ENCODE results near the gene HADH. TPM values are rescaled to one million over a fixed set of nuclear protein-coding genes. Genes with fewer than 3 reads are reported as not detected.
"Not testable (repeated sequence)": the region's sequence is repeated elsewhere in the genome, so short reads cannot be mapped to it uniquely, and the experiment has no call there.

HADH gene
- total RNA-seq, 1 experiment from 2014 or later: 7.7 TPM

DNA sequence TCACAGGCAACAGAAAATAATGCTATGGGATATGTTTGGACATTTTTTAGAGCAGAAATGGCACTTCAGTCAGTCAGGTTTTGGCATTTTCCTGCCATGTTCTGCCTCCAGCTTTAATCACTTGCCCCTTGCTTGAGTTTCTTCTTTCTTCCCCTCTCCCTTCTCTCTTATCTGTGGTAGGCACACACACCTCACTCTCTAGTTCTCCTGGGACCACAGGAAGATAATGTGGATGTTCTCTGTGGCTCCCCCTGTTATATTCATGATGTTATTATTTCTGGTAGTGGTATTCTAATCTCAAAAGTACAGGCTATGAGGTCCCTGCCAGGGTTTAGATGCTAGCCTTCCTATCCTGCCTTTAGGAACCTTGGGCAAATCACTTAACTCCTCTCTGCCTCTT is 5.2 kb downstream of the HADH start:
- DNase-seq (ENCODE audit: low spot score): no peak

DNA sequence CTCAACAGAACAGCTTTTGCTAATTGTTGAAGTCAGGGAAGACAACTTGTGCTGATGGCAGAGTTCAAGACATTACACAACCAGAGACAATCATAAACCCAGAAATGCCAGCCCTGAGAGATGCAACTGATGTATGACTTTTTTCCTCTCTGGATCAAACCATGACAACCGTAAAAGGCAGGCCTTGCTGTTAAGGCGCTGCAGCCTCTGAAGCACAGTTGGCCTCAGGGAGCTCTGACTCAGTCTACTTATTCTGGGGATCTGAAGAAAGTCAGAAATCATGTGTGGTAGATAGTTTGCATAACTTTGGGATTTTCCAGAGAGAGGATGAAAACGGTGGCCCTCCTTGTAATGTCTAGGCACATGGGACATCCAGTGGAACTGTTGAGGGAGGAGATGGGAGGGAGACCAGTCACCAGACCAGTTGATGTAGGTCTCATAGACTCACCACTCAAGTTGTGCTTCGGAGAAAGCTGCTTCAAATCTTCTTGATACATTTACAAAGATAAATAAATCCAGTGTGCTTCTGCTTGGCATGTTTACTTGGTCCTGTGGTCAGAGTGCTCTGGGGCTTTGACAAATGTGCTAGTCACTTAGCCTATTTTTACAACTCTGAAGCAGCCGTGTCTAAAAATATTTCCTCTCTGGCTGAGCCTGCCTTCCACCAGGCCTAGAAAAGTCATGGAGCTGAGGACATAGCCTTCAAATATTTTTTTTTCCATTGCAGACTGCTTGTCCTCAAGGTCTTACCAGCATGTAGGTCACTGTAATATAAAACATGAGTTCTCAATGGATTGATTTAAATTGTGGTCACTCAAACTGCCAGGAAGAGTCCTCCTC is 7.5 kb downstream of the HADH start:
- DNase-seq (ENCODE audit: low spot score): peak; percentile 45

DNA sequence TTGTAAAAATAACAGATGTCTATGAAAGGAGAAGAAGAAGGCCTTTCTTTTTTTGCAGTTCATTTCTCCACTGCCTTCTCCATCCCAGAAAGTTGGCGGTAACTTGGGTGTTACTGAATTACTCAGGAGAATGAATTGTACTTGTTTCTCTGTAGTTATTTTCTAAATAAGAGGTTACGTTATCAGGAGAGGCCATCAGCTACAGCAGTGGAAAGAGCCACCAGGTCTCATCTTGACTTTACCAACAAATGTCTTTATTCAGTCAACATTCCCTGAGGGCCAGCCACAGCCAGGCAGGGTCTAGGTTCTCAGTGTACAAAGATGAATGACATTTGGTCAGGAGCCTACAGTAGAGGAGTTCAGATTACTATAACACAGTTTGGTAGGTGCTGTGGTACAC is 8.1 kb downstream of the HADH start:
- DNase-seq (ENCODE audit: low spot score): no peak

DNA sequence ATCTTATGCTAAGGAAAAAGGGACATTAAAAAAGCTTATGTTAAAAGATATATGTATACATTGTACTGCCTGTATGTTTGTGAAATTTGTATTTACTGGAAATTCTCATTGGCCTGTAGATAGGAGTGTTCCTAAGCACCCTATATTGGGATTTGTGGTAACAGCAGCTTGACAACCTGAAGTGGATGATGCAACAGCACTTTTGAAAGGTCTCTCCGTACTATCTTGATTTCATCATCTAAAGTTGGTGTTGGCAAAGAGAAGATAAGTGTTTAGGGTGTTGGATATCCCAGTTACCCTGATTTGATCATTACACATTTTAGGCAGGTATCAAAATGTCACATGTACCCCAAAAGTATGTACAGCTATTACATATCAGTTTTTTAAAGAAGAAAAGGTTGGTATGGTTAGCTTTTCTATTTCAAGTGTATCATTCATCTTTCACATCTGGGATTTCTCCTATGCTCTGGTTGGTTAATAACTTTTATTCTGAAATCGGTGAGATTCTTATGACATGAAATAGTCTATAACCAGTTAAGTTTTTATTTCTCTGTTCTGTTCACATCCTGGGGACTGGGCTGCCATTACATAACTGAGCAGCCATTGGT is 10.3 kb downstream of the HADH start:
- DNase-seq (ENCODE audit: low spot score): no peak

DNA sequence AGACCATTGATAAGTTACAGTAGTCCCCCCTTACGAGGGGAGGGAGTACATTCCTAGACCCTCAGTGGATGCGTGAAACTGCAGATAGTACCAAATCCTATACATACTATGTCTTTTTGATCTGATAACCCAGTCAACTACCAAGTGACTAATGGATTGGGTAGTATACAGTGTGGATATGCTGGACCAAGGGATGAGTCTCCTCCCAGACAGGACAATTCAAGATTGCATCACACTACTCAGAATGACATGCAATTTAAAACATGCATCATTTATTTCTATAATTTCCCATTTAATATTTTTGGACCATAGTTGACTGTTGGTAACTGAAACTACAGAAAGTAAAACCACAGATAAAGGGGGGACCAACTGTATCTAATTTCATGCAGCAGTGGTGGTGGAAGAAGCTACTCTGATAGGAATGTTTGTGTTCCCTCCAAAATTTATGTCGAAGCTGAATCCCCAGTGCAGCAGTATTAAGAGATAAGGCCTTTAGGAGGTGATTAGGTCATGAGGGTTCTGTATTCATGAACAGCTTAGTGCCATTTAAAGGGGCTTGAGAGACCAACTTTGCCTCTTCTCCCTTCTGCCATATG is 11.9 kb downstream of the HADH start:
- DNase-seq (ENCODE audit: low spot score): no peak

DNA sequence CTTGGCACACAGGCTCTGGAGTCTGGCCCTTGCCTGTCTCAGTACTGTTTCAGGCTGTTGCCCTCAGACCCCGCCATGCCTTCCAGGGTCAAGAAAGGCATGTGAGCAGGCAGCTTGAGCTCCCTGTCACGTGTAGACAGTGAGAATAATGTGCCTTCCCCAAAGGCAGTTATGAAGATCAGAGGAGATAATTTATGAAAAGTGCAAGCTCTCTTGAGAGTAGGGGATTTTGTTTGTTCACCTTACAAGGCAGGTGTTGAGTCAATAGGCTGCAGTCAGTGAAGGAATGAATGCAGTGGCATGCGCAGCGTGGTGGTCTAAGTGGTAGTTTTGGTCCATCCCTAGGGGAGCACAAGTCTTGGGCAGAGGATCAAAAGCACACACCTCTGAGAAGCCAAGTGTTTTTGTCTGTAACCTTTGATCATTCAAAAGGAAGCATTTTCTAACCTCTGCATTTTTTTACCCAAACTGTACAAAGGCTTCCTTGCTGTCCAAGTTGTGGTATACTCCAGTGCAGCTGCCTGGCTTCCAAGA is 14.4 kb downstream of the HADH start:
- no peak for DNase-seq (ENCODE audit: low spot score)

DNA sequence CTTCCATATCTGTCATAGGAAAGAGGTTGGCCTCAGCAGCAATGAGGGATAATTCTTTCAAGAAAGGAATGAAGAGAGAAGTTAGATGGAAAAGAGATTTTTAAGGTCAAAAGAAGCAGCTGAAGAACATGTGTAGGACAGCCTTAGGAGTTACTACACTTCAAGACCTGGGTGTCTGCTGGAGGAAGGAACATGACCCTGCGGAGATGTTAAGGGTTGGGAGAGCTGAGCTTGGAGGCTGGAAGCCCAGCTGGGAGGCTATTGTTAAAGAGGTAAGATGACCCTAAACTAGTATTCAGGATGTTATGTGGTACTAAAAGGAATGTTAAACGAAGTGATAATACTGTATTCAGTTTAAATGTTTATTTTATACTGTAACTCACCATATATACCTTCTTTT is 15.0 kb downstream of the HADH start:
- no peak for DNase-seq (ENCODE audit: low spot score)

DNA sequence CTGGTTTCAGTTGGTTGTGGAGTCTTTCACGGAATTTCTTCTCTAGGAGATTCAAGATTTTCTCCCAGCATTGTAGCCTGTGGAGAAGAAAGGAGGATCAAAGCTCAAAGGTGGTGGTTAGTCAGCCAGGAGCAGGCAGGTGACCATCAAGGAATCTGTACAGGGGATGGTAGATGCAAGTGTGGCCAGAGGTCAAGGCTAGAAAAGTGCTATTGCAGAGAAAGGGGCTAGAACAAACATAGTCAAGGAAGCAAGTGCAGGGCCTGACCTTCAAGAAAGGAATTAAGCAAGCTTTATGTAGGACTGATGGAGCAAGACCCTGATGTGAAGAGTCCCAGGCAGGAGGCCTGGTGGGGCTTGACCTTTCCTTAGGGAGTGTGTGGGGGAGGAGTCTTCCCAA is 16.1 kb downstream of the HADH start:
- DNase-seq (ENCODE audit: low spot score): no peak

DNA sequence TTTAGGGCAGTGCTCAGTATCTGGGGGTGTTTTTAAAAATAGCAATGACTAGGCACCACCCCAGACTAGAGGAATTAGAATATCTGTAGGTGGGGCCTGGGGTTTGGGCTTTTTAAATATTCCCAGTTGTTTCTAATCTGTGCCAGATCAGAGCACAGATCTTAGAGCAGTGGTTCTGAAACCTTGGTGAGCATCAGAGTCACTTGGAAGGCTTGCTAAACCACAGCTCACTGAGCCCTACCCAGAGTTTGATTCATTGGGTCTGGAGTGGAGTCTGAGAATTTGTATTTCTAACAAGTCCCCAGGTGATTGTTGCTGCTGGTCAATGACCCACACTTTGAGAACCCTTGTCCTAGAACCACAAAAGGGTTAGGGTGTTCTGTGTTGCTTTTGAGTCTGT is 16.7 kb downstream of the HADH start:
- no peak for DNase-seq (ENCODE audit: low spot score)

DNA sequence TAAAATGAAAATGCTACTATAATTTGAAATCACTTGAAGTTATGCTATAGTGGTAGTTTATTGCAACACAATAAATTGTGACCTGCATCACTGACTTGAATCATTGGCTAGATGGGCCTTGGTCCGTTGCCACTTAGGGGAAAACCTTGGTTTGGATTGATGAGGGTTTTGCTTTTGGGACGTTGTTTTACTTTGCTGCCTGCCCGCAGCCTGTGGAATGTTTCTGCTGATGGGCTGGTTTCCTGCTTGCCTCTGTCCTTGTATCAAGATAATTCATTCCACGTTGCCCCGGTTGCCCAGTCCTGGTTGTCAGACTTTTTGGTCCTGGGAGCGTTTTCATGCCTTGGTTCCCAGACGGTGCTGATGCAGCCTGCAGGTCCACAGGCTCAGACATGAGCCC is 18.3 kb downstream of the HADH start:
- no peak for DNase-seq (ENCODE audit: low spot score)

DNA sequence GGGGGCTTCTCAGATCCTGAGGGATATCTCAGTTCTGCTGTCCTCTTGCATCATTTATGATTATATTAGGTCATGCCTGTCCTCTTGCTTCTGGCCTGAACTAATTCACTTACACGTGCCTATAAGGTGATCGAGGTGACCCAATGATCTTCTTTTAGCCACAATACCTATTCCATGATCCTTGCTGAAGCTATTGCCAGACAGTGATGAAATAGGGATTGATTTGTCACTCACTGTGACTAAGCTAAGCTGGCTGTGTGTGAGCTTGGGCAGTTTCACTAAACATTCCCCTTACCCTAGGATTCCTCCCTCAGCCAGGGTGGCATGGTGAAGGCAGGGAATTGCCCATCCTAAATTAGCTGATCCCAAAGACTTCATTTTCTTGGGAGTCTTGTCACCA is 19.0 kb downstream of the HADH start:
- DNase-seq (ENCODE audit: low spot score): no peak

DNA sequence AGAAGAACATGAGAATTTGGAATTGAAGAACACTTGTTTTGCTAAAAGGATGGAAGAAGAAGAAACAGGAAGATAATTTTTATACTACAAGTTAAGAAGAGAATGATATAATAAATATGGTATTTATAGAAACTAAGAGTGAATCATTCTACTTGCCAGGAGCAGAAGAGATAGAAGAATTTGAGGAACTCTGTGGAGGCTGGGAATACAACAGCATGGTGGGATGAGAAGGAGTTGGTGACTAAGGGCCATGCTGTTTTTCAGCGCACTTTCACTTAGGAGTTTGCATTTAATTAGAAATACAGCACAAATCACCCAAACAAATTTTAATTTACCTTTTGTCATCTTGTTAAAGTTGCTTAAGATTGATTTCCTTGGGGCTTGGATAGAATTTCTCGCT is 20.5 kb downstream of the HADH start:
- DNase-seq (ENCODE audit: low spot score): peak; percentile 38

DNA sequence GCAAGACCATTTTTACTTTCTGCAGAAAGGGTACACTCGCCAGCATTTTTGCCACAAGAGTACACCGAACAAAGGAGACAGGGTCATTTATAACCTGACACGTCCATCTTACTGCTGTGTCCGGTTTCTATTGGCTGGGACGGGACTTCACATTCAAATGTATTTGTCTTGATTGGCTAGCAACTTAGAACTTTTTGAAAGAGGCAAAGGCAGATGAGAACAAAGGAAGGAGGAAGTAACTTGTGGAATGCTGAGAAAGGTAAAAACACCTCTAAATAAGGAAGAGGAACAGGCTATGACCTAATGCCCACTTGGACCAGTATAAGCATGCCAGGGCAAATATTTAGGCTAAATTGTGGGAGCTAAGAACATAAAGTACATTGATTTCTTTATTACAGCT is 22.7 kb downstream of the HADH start:
- DNase-seq (ENCODE audit: low spot score): not testable (repeated sequence)

DNA sequence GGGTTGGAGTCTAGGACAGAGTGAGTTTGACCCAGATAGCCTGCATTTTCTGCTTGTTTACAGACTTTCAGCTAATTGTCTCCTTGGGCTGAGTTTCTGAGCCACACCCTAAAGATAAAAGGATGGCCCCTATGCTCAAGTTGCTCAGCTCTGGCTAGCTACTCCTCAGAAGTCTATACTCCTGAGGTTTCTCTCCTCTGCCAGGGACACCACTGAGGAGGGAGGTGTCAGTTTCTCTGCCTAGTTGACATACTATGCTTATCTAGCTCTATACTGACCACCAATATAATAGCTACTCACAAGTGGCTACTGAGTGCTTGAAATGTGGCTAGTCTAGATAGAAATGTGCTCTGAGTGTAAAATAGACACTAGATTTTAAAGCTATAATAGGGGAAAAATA is 23.6 kb downstream of the HADH start:
- no peak for DNase-seq (ENCODE audit: low spot score)

DNA sequence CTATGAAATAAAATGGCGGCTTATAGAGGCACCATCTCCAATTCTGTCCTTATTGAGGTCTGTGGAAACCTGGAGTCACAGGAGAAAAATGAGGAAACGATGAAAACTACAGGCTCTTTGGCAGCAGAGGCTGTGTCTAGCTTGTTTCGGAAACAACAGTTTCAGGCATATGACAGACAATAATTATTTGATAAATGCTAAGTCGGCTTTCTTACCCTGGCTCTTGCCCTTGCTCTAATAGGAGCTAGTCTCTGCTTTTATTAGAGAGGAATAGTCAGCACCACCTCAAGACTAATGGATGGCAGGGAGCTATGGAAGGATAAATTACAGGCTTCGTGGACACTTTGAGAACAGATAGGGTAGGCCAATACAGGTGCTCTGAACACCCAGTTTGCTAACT is 24.3 kb downstream of the HADH start:
- no peak for DNase-seq (ENCODE audit: low spot score)

DNA sequence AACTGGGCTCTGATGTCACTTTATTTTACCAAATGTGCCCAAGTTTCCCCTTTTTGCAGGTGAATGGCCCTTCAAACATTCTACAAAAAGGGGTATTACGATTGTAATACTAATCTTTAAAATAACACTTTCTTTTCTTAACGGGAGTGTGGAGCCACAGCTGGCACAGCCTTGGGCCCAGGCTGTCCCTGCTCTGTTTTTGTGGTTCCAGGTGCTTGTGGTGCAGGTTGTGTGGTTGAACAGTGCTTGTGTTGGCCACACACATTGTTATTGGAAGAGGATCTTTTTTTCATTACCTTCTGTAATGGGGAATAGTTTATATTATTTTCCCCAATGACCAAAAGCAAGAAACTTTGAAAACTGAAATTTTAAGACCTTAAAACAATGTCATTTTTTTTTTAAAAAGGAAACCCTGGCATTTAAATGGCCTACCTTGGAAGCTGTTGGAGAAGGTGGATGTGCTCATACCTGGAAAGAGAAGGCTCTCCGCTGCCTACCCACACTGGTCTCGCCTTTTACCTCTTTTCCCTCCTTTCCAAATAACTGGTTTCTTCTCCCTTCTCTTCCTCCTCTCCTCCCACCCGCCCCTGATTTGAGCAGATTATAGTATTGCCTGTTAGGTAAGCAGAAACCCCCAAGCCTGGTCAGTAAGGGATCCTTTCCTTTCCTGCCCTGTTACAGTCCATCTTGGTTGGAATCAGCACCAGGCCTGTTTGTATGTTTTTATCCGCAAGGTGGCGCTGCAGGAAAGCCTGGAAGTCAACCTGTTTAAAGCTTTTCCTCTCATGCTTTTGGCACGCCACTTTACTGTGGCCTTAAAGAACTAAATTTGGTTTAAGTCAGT is 28.6 kb downstream of the HADH start:
- peak; percentile 64 for DNase-seq (ENCODE audit: low spot score)

DNA sequence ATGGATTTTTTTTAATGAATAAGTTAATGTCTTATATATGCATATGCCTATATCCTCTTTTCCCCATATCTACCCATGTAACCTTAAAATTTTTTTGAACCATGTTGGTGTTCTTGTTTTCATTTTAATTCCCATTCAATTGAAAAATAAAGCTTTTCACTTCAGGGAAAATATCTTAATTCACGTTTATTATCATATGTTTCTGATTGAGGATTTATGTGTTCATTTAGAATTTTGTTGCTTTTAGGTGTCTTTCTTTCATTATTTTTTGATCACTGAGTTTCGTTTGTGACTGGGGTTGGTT is 29.1 kb downstream of the HADH start:
- no peak for DNase-seq (ENCODE audit: low spot score)

DNA sequence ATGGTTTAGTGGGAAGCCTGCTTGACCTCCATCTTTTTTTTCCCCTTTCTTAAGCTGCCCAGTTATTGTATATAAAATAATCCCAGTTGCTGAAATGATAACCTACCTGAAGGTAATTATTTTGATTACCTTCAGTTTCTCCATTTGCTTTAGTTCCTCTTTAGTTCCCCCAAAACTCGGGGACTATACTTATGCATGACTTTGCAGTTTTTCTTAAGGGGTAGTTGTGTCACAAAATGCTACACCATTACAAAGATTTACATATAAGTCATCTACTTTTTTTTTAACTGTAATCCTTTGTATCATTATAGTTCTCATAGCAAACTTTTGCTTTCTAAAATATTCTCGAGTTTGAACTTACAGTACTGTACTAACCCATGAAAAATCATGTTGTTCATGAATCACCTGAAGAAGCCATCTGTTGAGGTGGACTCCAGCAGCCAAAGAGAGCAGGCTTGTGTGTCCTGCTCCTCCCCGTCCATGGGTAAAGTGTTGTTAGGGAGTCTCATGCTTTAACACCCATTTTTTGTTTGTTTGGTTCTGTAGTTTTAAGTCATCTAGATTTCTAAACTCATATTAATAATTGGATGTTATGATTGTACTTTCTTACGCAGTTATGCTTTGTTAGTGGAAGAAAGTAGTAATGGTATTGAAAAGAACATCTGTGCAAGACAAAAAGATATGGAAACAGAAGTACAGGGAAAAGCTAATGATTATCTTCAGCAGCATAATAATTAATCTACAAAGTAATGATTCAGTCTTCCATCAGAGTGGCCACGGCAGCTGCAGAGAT is 34.6 kb downstream of the HADH start:
- no peak for DNase-seq (ENCODE audit: low spot score)

DNA sequence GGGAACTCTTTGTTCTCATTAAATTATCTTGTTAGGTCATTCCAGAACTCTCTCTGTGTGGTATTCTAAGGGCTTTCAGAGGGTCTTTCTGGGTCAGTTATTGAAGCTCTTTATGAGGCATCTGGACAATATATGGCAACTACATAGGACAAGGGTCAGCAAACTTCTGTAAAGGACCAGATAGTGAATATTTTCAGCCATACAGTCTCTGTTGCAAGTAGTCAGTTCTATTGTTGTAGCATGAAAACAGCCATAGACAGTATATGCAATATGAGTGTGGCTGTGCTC is 35.1 kb downstream of the HADH start:
- no peak for DNase-seq (ENCODE audit: low spot score)

DNA sequence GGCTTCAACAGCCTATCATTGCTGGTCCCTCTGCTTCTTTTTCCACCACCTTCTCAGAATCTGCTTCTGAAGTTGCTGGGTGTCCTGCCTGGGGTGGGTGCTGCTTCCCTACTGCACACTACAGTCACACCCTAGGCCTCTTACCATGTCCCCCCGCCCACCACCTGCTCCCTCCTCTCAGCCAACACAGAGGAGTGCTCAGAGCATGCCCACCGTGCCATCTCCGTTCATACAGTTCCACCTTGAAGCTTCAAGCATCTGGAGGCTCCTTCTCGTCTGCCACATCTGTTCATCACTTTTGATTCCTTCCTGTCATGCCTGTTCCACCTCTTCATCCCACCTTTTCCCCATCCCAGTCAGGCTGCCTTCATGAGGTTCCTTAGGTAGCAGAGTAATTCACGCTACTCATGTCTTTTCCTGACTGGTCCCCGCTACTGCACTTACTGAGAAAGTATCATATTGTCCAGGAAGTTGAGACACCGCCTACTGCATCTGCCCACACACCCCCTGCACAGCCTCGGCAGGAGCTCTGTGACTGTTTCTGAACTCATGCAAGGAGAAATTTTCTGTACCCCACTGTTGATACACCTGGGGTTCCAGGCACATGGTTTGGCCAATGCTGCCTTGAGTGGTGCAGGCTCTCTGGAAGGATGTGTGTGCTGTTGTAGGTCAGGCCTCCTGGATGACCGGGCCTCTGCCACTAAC is 39.5 kb downstream of the HADH start:
- no peak for DNase-seq (ENCODE audit: low spot score)

DNA sequence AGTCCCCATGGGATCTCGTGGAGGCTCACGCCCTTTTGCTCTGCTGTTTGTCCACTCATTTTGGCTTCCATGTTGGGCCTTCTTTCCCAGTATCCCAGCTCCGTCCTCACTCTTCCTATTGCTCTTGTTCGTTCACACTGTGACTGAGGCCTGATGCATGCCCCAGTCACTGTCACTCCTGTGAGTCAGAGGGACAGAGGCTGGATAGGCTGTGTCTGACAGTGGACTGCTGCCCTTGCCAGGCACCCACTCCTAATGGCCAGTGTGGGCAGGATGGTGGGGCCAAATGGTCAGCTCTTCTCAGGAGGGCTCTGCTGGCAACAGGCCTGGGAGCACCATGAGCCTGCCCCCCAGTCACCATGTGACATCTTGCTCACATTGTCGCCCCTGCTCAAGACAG is 40.0 kb downstream of the HADH start:
- no peak for DNase-seq (ENCODE audit: low spot score)
